Liver (tissue), 9 donors: ENCODE data around the gene NEK8. TPM values are rescaled to one million over a fixed set of nuclear protein-coding genes. Genes with fewer than 3 reads are reported as not detected.

Experiments used
- DNase-seq: peaks from one replicate; pipeline ENCODE4 v3.0.0-alpha.2; 2017; ENCODE audit warnings: low spot score
- H3K27ac ChIP-seq, 2 donors: one replicate each; pipeline ENCODE4 v1.7.0; 2013; ENCODE audit warnings: inconsistent platforms in 2 of 2, low read length in 2 of 2, control low read depth in 1 of 2, low read depth in 1 of 2, mild to moderate bottlenecking in 1 of 2
- H3K27me3 ChIP-seq, 4 donors: one replicate each; pipeline versions ENCODE4 v1.6.1 to v1.7.0; 2013; ENCODE audit warnings: low read length in 3 of 4, inconsistent platforms in 1 of 4, mild to moderate bottlenecking in 1 of 4, moderate library complexity in 1 of 4; ENCODE audit not compliant: control insufficient read depth in 4 of 4, insufficient read depth in 4 of 4
- H3K36me3 ChIP-seq, 4 donors: one replicate each; pipeline versions ENCODE4 v1.6.1 to v1.7.0; 2013; ENCODE audit warnings: low read length in 3 of 4, mild to moderate bottlenecking in 3 of 4, low read depth in 1 of 4, moderate library complexity in 1 of 4; ENCODE audit not compliant: control insufficient read depth in 4 of 4, insufficient read depth in 3 of 4
- H3K4me1 ChIP-seq, 4 donors: one replicate each; pipeline versions ENCODE4 v1.6.1 to v1.7.0; 2013; ENCODE audit warnings: low read length in 3 of 4, mild to moderate bottlenecking in 3 of 4, moderate library complexity in 1 of 4; ENCODE audit not compliant: control insufficient read depth in 4 of 4, insufficient read depth in 4 of 4
- H3K4me3 ChIP-seq, 3 donors: one replicate each; pipeline versions ENCODE4 v1.6.1 to v1.7.0; 2013; ENCODE audit warnings: low read length in 3 of 3, control low read depth in 1 of 3, low read depth in 1 of 3, mild to moderate bottlenecking in 1 of 3
- H3K9ac ChIP-seq, 2 donors: one replicate each; pipeline ENCODE4 v1.7.0; 2013; ENCODE audit warnings: low read length in 2 of 2, mild to moderate bottlenecking in 2 of 2, moderate library complexity in 2 of 2, control low read depth in 1 of 2, low read depth in 1 of 2
- H3K9me3 ChIP-seq, 4 donors: one replicate each; pipeline versions ENCODE4 v1.6.1 to v1.7.0; 2013; ENCODE audit warnings: low read length in 3 of 4; ENCODE audit not compliant: control insufficient read depth in 4 of 4
- CTCF ChIP-seq: fragments of 150-350 bp; IDR thresholded peaks from 2 replicates; pipeline ENCODE4 v1.5.1; 2017; ENCODE audit warnings: improper control_type of control experiment, low read depth, low read length; ENCODE audit not compliant: missing input control
- EGR1 ChIP-seq, 2 donors: IDR thresholded peaks; 2 replicates each; pipeline ENCODE4 v1.6.1; 2016 to 2018; ENCODE audit warnings: antibody characterized with exemption in 2 of 2, low read depth in 2 of 2
- FOXA1 ChIP-seq: IDR thresholded peaks from 2 replicates; pipeline ENCODE4 v1.6.1; 2016; ENCODE audit warnings: antibody characterized with exemption
- FOXA2 ChIP-seq: IDR thresholded peaks from 2 replicates; pipeline ENCODE4 v1.6.1; 2016; ENCODE audit warnings: antibody characterized with exemption
- GABPA ChIP-seq, 2 donors: IDR thresholded peaks in 1 of 2; conservative IDR thresholded peaks in 1 of 2; 2 replicates each; pipeline ENCODE4 v1.6.1; 2016; ENCODE audit warnings: antibody characterized with exemption in 2 of 2, mild to moderate bottlenecking in 1 of 2, moderate library complexity in 1 of 2
- HNF4A ChIP-seq, 2 donors: conservative IDR thresholded peaks; 2 replicates each; pipeline ENCODE4 v1.6.1; 2016; ENCODE audit warnings: antibody characterized with exemption in 2 of 2, mild to moderate bottlenecking in 2 of 2
- HNF4G ChIP-seq: IDR thresholded peaks from 2 replicates; pipeline ENCODE4 v1.6.1; 2016; ENCODE audit warnings: antibody characterized with exemption
- JUND ChIP-seq, 2 donors: IDR thresholded peaks; 2 replicates each; pipeline ENCODE4 v1.6.1; 2016; ENCODE audit warnings: antibody characterized with exemption in 2 of 2
- MAX ChIP-seq: IDR thresholded peaks from 2 replicates; pipeline ENCODE4 v1.6.1; 2016; ENCODE audit warnings: antibody characterized with exemption
- RAD21 ChIP-seq, 2 donors: IDR thresholded peaks; 2 replicates each; pipeline ENCODE4 v1.6.1; 2016; ENCODE audit warnings: antibody characterized with exemption in 2 of 2, mild to moderate bottlenecking in 2 of 2
- RXRA ChIP-seq, 2 donors: IDR thresholded peaks; 2 replicates each; pipeline ENCODE4 v1.6.1; 2017 to 2018; ENCODE audit warnings: antibody characterized with exemption in 2 of 2, mild to moderate bottlenecking in 1 of 2
- SP1 ChIP-seq: IDR thresholded peaks from 2 replicates; pipeline ENCODE4 v1.6.1; 2018; ENCODE audit warnings: antibody characterized with exemption, mild to moderate bottlenecking
- TAF1 ChIP-seq: conservative IDR thresholded peaks from 2 replicates; pipeline ENCODE4 v1.6.1; 2016; ENCODE audit warnings: antibody characterized with exemption, mild to moderate bottlenecking
- YY1 ChIP-seq: IDR thresholded peaks from 2 replicates; pipeline ENCODE4 v1.6.1; 2016; ENCODE audit warnings: antibody characterized with exemption, mild to moderate bottlenecking
- WGBS: extraction: QIAGEN DNeasy Blood & Tissue Kit; methylation state at CpG from one replicate; pipeline ENCODE4 v1.1.7; 2013; 5-methylcytosine and 5-hydroxymethylcytosine counted together
- polyA plus RNA-seq, 2 donors: library from polyadenylated mRNA; stranded (reverse) in 1 of 2; unstranded in 1 of 2; fragments of 200-250 nt in 1 of 2; fragments of >200 nt in 1 of 2; fragmentation: Nextera tagmentation in 1 of 2; extraction: Ambion mirVana in 1 of 2; gene quantifications; one replicate each; pipeline versions ENCODE4 v1.2.1 to v1.2.3, GENCODE V29; 2013 to 2015
- total RNA-seq, 2 donors: library from RNA; depleted of rRNA; stranded (reverse); fragments of >200 nt; gene quantifications; one replicate each; pipeline ENCODE4 v1.2.3, GENCODE V29; 2014
- TF ChIP-seq, protein P1 (sequence below): IDR thresholded peaks from 2 replicates; pipeline ENCODE4 v1.6.1; 2016; ENCODE audit warnings: antibody characterized with exemption, mild to moderate bottlenecking
- TF ChIP-seq, protein P2 (sequence below): IDR thresholded peaks from 2 replicates; pipeline ENCODE4 v1.6.1; 2016; ENCODE audit warnings: antibody characterized with exemption
- TF ChIP-seq, protein P3 (sequence below): IDR thresholded peaks from 2 replicates; pipeline ENCODE4 v1.6.1; 2016; ENCODE audit warnings: antibody characterized with exemption
- donor health status: healthy.
- donor health status: healthy.
- donor health status: healthy.
- donor health status: healthy.
- donor health status: healthy.

NEK8 gene
- total and polyA plus RNA-seq, 4 donors, result 1.7 to 7.8 (median 4.5) TPM

DNA sequence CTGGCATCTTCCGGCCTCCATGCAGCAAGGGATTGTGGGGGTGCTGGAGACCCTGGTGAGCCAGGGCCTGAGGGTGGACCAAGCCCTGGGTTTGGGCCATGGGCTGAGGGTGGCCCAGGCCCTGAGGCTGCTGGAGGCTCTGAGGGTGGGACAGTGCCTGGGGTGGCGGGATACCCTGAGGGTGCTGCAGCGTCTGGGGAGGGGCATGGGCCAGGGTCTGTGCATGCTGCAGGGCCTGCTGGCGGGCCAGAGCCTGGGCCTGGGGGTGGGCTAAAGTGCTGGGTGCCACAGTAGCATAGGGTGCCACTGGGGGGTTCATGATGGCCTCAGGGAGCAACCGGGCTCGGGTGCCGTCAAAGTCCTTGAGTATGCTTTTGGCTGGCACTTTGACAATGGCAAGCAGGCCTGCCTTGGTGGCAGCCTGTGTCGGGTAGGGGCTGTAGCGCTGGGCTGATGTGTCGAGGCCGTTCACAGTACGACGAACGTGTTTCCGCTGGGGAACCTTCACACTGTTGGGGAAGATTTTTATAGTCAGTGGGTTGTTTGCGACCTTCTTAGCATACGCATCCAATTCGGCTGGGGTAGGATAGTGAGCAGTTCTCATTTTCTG, 30.8 kb downstream of the NEK8 start:
- Histone ChIP-seq H3K9ac (no peak overlapping the region), H3K36me3 (peaks cover 4 to 27% (median 8%) of the 10 kb centered on the region in 4 donors)
- TF ChIP-seq FOXA1, result no peak
- TF ChIP-seq, protein P1, sequence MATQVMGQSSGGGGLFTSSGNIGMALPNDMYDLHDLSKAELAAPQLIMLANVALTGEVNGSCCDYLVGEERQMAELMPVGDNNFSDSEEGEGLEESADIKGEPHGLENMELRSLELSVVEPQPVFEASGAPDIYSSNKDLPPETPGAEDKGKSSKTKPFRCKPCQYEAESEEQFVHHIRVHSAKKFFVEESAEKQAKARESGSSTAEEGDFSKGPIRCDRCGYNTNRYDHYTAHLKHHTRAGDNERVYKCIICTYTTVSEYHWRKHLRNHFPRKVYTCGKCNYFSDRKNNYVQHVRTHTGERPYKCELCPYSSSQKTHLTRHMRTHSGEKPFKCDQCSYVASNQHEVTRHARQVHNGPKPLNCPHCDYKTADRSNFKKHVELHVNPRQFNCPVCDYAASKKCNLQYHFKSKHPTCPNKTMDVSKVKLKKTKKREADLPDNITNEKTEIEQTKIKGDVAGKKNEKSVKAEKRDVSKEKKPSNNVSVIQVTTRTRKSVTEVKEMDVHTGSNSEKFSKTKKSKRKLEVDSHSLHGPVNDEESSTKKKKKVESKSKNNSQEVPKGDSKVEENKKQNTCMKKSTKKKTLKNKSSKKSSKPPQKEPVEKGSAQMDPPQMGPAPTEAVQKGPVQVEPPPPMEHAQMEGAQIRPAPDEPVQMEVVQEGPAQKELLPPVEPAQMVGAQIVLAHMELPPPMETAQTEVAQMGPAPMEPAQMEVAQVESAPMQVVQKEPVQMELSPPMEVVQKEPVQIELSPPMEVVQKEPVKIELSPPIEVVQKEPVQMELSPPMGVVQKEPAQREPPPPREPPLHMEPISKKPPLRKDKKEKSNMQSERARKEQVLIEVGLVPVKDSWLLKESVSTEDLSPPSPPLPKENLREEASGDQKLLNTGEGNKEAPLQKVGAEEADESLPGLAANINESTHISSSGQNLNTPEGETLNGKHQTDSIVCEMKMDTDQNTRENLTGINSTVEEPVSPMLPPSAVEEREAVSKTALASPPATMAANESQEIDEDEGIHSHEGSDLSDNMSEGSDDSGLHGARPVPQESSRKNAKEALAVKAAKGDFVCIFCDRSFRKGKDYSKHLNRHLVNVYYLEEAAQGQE, result no peak
- TF ChIP-seq, protein P2, sequence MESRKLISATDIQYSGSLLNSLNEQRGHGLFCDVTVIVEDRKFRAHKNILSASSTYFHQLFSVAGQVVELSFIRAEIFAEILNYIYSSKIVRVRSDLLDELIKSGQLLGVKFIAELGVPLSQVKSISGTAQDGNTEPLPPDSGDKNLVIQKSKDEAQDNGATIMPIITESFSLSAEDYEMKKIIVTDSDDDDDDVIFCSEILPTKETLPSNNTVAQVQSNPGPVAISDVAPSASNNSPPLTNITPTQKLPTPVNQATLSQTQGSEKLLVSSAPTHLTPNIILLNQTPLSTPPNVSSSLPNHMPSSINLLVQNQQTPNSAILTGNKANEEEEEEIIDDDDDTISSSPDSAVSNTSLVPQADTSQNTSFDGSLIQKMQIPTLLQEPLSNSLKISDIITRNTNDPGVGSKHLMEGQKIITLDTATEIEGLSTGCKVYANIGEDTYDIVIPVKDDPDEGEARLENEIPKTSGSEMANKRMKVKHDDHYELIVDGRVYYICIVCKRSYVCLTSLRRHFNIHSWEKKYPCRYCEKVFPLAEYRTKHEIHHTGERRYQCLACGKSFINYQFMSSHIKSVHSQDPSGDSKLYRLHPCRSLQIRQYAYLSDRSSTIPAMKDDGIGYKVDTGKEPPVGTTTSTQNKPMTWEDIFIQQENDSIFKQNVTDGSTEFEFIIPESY, result no peak
- no peak for TF ChIP-seq FOXA2
- TF ChIP-seq EGR1 (IDR thresholded peaks at IDR 0.05; ENCODE audit: low read depth in 2 of 2), result no peak
- TF ChIP-seq GABPA (IDR thresholded peaks at IDR 0.05 in 1 of 2, conservative IDR thresholded peaks at IDR 0.05 in 1 of 2), result no peak
- no peak for TF ChIP-seq SP1
- TF ChIP-seq JUND (IDR thresholded peaks at IDR 0.05), result no peak

DNA sequence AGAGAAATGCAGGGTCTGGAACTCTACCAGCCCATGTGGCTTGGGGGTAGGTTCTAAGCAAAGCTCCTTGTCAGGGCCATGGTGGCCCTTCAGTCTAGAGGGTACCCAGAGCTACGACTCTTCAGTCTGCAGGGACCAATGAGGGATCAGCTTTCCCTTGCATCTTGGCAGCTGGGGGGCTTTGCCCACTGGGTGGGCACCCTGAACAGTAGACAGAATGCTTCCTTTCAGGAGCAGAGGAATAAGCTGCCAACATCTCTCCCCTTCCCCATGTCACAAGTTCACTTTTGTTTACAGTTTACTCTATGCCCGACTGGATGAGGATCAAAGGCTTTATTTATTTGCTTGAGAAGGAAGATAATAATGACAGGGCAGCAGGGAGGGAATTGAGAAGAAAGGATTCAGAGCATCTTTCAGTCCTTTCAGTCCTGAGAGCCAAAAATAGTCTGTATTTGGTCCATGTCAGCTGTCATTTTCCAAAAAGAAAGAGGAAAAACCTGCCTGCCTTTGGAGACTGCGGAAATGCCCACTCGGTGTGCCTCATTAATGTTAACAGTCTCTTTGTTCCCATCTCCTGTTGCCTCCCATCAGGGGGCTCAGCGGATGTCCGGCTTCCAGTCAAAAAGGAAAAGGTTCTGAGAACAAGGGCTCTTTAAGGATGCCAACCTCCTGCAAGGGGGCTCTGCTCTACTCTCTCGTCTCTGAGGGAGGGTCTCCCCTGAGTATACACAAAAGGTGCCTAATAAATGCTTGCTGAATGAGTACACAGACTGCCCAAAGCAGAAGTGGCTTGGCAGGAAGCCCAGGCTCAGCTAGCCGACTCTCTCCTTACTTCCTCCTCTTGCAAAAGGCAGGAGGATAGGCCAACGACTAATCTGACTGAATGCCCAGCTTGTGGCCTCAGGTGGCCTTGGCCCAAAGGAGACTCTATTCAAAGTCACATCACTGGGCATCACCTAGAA, 32.3 kb downstream of the NEK8 start:
- Histone ChIP-seq H3K9me3 (no peaks in the 10 kb centered on the region), H3K4me3 (no peak overlapping the region), H3K27me3 (no peaks in the 10 kb centered on the region), H3K4me1 (peaks cover 0 to 11% (median 7%) of the 10 kb centered on the region in 4 donors), H3K9ac (no peak overlapping the region), H3K27ac (no peak overlapping the region), H3K36me3 (peaks cover 7 to 30% (median 13%) of the 10 kb centered on the region in 4 donors)
- 45% methylated on average over 9 of the region's 9 CpGs for WGBS
- no peak for DNase-seq
- peak; percentile 25 to 38 for TF ChIP-seq HNF4A (conservative IDR thresholded peaks at IDR 0.05)
- TF ChIP-seq, protein P3, sequence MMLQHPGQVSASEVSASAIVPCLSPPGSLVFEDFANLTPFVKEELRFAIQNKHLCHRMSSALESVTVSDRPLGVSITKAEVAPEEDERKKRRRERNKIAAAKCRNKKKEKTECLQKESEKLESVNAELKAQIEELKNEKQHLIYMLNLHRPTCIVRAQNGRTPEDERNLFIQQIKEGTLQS, result no peak
- peak in 1 of 2 donors; percentile 47 for TF ChIP-seq RAD21 (IDR thresholded peaks at IDR 0.05)
- TF ChIP-seq FOXA2, result no peak
- no peak for TF ChIP-seq TAF1
- TF ChIP-seq, protein P2, result no peak
- TF ChIP-seq SP1, result no peak
- no peak for TF ChIP-seq EGR1 (IDR thresholded peaks at IDR 0.05; ENCODE audit: low read depth in 2 of 2)
- no peak for TF ChIP-seq JUND (IDR thresholded peaks at IDR 0.05)
- TF ChIP-seq CTCF, result no peak
- peak in 1 of 2 donors; percentile 34 for TF ChIP-seq GABPA (IDR thresholded peaks at IDR 0.05 in 1 of 2, conservative IDR thresholded peaks at IDR 0.05 in 1 of 2)
- no peak for TF ChIP-seq HNF4G
- TF ChIP-seq MAX, result no peak
- no peak for TF ChIP-seq YY1
- TF ChIP-seq RXRA (IDR thresholded peaks at IDR 0.05), result peak; percentile 65 to 76

More for the DNA sequence above, 30.8 kb downstream of the NEK8 start:
- no peak overlapping the region for H3K4me3 ChIP-seq
- no peaks in the 10 kb centered on the region for H3K9me3 ChIP-seq
- 95% methylated on average over 18 of the region's 18 CpGs for WGBS
- peaks cover 0 to 11% (median 7%) of the 10 kb centered on the region in 4 donors for H3K4me1 ChIP-seq
- no peaks in the 10 kb centered on the region for H3K27me3 ChIP-seq
- H3K27ac ChIP-seq, result no peak overlapping the region
- no peak for DNase-seq
